Pulmonary artery endothelial cell (primary cell): ENCODE measurements around the gene ATXN10. TPM values are rescaled to one million over a fixed set of nuclear protein-coding genes. Genes with fewer than 3 reads are reported as not detected.
"Not testable (repeated sequence)": the region's sequence is repeated elsewhere in the genome, so short reads cannot be mapped to it uniquely, and the experiment has no call there.

Source experiments
- DNase-seq: peaks from one replicate; pipeline ENCODE4 v3.0.0-alpha.2; 2011; ENCODE audit warnings: low read depth, low spot score
- total RNA-seq: library from RNA; depleted of rRNA; stranded (reverse); fragments of >200 nt; gene quantifications from 2 replicates; pipeline ENCODE4 v1.2.3, GENCODE V29; 2014

Gene ATXN10
- total RNA-seq: 66.5 and 76.2 TPM in 2 replicates

GRCh38 chr22:45671783-45672563, at the start of gene ATXN10:
ATXN10 (plus strand) TSS chr22:45671834; CDS start chr22:45672064, 230 bp downstream.
- no peak for DNase-seq

GRCh38 chr22:45621836-45622600, 49.6 kb upstream of the ATXN10 start:
- no peak for DNase-seq

GRCh38 chr22:45623464-45624145, 48.0 kb upstream of the ATXN10 start:
- DNase-seq: not testable (repeated sequence)

- no peak for DNase-seq
These were observed 45.4 kb upstream of the ATXN10 start for GRCh38 chr22:45626198-45626651.

- no peak for DNase-seq
These were observed 44.0 kb upstream of the ATXN10 start for GRCh38 chr22:45627489-45628233.

- no peak for DNase-seq
These were observed 43.1 kb upstream of the ATXN10 start for GRCh38 chr22:45628515-45628914.

- no peak for DNase-seq
These were observed 42.1 kb upstream of the ATXN10 start for GRCh38 chr22:45629469-45630089.

- DNase-seq: no peak
These were observed 41.2 kb upstream of the ATXN10 start for GRCh38 chr22:45630436-45630835.

- DNase-seq: no peak
These were observed 40.3 kb upstream of the ATXN10 start for GRCh38 chr22:45631140-45631840.

GRCh38 chr22:45631841-45632238, 39.8 kb upstream of the ATXN10 start:
- no peak for DNase-seq

GRCh38 chr22:45632791-45633515, 38.7 kb upstream of the ATXN10 start:
- DNase-seq: no peak

- DNase-seq: no peak
These were observed 35.0 kb upstream of the ATXN10 start for GRCh38 chr22:45636683-45637082.

GRCh38 chr22:45638197-45638596, 33.4 kb upstream of the ATXN10 start:
- DNase-seq: no peak

- no peak for DNase-seq
These were observed 32.5 kb upstream of the ATXN10 start for GRCh38 chr22:45638834-45639746.

GRCh38 chr22:45639747-45640102, 31.9 kb upstream of the ATXN10 start:
- no peak for DNase-seq

GRCh38 chr22:45640291-45640940, 31.2 kb upstream of the ATXN10 start:
- no peak for DNase-seq

GRCh38 chr22:45640941-45641621, 30.6 kb upstream of the ATXN10 start:
- no peak for DNase-seq
